Measurements from ENCODE around the gene PPP1R15A.

- TF ChIP-seq, protein P1, sequence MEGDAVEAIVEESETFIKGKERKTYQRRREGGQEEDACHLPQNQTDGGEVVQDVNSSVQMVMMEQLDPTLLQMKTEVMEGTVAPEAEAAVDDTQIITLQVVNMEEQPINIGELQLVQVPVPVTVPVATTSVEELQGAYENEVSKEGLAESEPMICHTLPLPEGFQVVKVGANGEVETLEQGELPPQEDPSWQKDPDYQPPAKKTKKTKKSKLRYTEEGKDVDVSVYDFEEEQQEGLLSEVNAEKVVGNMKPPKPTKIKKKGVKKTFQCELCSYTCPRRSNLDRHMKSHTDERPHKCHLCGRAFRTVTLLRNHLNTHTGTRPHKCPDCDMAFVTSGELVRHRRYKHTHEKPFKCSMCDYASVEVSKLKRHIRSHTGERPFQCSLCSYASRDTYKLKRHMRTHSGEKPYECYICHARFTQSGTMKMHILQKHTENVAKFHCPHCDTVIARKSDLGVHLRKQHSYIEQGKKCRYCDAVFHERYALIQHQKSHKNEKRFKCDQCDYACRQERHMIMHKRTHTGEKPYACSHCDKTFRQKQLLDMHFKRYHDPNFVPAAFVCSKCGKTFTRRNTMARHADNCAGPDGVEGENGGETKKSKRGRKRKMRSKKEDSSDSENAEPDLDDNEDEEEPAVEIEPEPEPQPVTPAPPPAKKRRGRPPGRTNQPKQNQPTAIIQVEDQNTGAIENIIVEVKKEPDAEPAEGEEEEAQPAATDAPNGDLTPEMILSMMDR (IDR thresholded peaks at IDR 0.05; ENCODE audit: low read depth, low read length, missing input control), result no peak
- no peak for TF ChIP-seq REST (IDR thresholded peaks at IDR 0.05)
Observed at GRCh38 chr19:48921721-48922500, 49.7 kb downstream of the PPP1R15A start.

All from liver (tissue), 2 donors.